Epithelial cell of proximal tubule (primary cell): ENCODE measurements around the gene DIAPH2. TPM values are rescaled to one million over a fixed set of nuclear protein-coding genes. Genes with fewer than 3 reads are reported as not detected.

ENCODE experiments used
- DNase-seq: peaks from one replicate; pipeline ENCODE4 v3.0.0-alpha.2; 2011; ENCODE audit warnings: low read depth
- H3K4me3 ChIP-seq: 2 replicates; pipeline ENCODE4 v1.5.1; 2011; ENCODE audit warnings: low read depth, mild to moderate bottlenecking, low read length
- total RNA-seq: library from RNA; depleted of rRNA; stranded (reverse); fragments of >200 nt; gene quantifications from 2 replicates; pipeline ENCODE4 v1.2.3, GENCODE V29; 2015
- TF ChIP-seq, protein P1 (sequence below): conservative IDR thresholded peaks from 2 replicates; pipeline ENCODE4 v1.5.1; 2012; ENCODE audit warnings: low read depth, mild to moderate bottlenecking, low read length

DIAPH2 gene
- total RNA-seq, 1 donor from 2014 or later: 15.1 TPM

DNA sequence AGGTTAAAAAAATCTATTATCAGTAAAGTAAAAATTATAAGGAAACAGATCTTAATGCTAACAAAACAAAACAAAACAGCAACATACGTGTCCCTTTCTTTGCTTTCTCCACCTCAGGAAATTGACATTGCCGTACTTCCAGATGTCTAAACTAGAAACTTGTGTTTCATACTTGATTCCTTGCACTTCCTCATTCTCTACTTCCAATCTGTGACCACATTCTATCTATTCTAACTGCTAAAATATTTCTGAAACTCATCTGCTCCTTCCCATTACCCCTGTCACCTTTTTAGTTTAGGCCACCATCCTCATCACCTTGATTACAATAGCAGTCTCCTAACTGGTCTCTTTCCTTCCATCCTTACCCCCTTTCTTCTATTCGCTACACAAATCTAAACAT, 176.6 kb downstream of the DIAPH2 start:
- DNase-seq: no peak
- TF ChIP-seq, protein P1, sequence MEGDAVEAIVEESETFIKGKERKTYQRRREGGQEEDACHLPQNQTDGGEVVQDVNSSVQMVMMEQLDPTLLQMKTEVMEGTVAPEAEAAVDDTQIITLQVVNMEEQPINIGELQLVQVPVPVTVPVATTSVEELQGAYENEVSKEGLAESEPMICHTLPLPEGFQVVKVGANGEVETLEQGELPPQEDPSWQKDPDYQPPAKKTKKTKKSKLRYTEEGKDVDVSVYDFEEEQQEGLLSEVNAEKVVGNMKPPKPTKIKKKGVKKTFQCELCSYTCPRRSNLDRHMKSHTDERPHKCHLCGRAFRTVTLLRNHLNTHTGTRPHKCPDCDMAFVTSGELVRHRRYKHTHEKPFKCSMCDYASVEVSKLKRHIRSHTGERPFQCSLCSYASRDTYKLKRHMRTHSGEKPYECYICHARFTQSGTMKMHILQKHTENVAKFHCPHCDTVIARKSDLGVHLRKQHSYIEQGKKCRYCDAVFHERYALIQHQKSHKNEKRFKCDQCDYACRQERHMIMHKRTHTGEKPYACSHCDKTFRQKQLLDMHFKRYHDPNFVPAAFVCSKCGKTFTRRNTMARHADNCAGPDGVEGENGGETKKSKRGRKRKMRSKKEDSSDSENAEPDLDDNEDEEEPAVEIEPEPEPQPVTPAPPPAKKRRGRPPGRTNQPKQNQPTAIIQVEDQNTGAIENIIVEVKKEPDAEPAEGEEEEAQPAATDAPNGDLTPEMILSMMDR: no peak
- H3K4me3 ChIP-seq: no peak overlapping the region

DNA sequence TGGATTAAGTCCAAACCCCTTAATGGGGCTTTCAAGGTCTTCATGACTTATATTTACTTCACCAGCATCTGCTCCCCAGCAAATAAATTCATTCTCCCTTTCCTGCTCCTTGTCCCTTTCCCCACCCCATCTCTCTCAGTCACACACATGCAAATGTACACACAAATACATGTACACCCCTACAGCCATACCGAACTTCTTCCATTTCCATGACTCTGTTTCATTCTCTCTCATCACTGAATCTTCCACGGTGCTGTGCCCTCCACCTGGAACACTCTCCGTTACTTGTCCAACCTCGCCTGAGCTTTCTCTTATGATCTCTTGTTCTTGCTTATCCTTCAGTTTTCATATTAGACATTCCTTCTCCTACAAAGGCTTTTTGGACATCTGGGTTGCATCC, 177.0 kb downstream of the DIAPH2 start:
- no peak overlapping the region for H3K4me3 ChIP-seq
- TF ChIP-seq, protein P1: no peak
- no peak for DNase-seq

DNA sequence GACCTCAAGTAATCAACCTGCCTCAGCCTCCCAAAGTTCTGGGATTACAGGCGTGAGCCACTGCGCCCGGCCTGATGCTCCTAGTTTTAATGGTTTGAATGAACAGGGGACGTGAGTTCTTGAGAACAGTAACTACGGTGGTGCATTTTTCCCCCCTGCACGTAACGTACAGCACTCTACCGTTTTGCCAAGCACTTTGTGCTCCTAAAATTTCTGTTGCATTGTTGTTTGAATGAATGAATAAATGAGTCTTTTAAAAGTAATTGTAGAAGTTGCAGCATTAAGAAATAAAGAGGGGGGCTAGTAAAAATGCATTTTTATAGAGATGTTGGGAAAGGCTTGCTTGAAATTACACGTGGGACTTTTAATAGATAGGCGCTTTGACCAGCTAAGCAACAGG, 199.0 kb downstream of the DIAPH2 start, which contains the start of gene RPA4:
Gene RPA4, plus strand, starts transcription at position 301 of the 400 bp plus-strand sequence. CDS start 403 bp downstream, outside the sequence.
- DNase-seq: no peak
- TF ChIP-seq, protein P1: no peak
- H3K4me3 ChIP-seq: no peak within 1 kb of the TSS

DNA sequence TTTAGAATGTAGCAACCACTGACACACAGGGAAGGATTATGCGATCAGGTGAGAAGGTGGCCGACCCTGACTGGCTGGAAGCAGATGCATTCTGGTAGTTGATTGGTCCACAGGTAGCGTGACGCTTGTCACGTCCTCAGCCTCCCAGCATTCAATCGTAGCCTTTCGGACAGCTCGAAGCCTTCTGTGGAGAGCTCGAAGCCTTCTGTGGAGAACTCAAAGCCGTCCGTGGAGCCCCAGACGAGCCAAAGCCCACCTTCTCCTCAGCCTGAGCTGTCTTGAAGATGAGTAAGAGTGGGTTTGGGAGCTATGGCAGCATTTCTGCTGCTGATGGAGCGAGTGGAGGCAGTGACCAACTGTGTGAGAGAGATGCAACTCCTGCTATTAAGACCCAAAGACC, 199.4 kb downstream of the DIAPH2 start:
- TF ChIP-seq, protein P1: no peak
- no peak overlapping the region for H3K4me3 ChIP-seq
- no peak for DNase-seq

DNA sequence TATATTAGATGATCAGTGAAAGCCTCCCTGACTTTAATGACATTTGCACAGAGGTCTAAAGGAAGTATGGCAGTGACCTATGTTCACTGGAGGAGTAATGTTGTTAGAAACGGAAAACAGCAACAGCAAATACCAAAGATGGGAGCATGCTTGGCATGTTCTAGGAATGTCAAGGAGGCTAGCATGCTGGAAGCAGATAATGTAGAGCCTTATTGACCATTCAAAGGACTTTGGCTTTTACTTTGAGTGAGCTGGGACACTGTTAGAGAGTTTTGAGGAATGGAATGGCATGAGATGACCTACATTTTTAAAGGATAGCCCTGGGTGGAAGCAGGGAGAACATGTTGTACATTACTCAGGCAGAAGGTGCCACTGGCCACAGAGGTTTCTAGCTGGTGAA, 205.1 kb downstream of the DIAPH2 start:
- no peak overlapping the region for H3K4me3 ChIP-seq
- DNase-seq: no peak
- TF ChIP-seq, protein P1: no peak

DNA sequence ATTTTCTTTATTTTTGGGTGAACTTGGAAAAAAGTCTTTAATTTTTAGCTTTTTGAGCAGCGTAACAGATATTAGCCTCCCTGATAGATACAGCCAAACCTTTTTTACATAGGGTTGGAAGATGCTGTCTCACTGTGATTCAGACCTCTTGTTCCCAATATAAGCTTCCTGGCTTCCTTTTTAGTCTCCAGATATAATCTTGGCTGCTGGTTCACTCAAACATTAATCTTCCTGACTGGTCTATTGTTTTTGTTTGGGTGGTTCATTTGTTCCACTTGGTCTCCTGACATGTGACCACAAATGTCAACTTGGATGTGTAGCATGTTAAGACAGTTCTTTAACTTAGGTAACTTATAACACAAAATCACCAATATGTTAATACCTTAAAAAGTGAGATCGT, 222.1 kb downstream of the DIAPH2 start:
- DNase-seq: no peak
- H3K4me3 ChIP-seq: no peak overlapping the region
- TF ChIP-seq, protein P1: no peak

DNA sequence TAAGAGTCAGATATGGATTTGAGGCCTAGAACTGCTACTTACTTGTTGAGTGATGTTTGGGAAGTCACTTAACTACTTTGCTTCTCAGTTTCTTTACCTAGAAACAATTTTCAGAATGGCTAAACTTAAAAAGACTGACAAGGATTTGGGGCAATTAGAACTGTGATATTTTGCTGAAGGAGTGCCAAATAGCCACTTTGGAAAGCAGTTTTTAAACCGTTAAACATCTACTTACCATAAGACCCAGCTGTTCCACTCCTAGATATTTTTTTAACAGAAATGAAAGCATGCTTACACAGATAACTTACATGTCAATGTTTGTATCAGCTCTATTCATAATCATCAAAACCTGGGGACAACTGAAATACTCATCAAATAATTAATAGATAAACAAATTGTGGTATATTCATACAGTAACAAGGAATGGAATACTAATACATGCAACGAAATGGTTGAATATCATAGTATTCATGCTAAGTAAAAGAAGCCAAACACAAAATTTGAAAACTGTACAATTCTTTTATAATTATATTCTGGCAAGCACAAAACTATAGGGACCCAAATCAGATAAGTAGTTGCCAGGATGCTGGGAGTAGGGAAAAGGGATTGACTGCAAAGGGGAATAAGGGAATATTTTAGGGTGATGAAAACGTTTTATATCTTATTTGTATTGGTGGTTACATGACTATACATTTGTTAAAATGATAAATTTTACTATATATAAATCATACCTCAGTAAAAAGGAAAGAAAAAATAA, 223.1 kb downstream of the DIAPH2 start:
- no peak for DNase-seq
- no peak overlapping the region for H3K4me3 ChIP-seq
- TF ChIP-seq, protein P1: no peak
